DND-41 (cell line): ENCODE measurements around the gene GABBR1.

Source experiments
- ATAC-seq: fragments of 200-7000 bp; cut with Tn5 transposase; 3 replicates; pipeline ENCODE4 v1.9.1; 2021; ENCODE audit warnings: low read depth; ENCODE audit not compliant: insufficient read depth
- DNase-seq: peaks from one replicate; pipeline ENCODE4 v3.0.0-alpha.2; 2020
- H2AFZ ChIP-seq: 2 replicates; pipeline ENCODE4 v1.6.0; 2012; ENCODE audit warnings: low read depth, low read length
- H3K27ac ChIP-seq: 2 replicates; pipeline ENCODE4 v1.5.1; 2012; ENCODE audit warnings: low read length, inconsistent platforms
- H3K27me3 ChIP-seq: fragments of 200-600 bp; sonication (generic); 2 replicates; pipeline ENCODE4 v1.6.0; 2012; ENCODE audit warnings: low read length, mild to moderate bottlenecking, inconsistent platforms; ENCODE audit not compliant: insufficient read depth, poor library complexity
- H3K36me3 ChIP-seq: 2 replicates; pipeline ENCODE4 v1.5.1; 2012; ENCODE audit warnings: low read length, inconsistent platforms; ENCODE audit not compliant: insufficient read depth
- H3K4me1 ChIP-seq: 2 replicates; pipeline ENCODE4 v1.5.1; 2012; ENCODE audit warnings: mild to moderate bottlenecking, low read length; ENCODE audit not compliant: insufficient read depth
- H3K4me2 ChIP-seq: 2 replicates; pipeline ENCODE4 v1.6.0; 2012; ENCODE audit warnings: mild to moderate bottlenecking, moderate library complexity, low read length, inconsistent platforms; ENCODE audit not compliant: insufficient read depth
- H3K4me3 ChIP-seq, 2 experiments: fragments of 200-600 bp in 1 of 2; shearing (Covaris generic) in 1 of 2; 2 replicates each; pipeline ENCODE4 v1.5.1; 2012 to 2016; ENCODE audit warnings: inconsistent platforms in 2 of 2, low read length in 2 of 2, mild to moderate bottlenecking in 2 of 2, low read depth in 1 of 2, moderate library complexity in 1 of 2
- H3K79me2 ChIP-seq: 2 replicates; pipeline ENCODE4 v1.6.0; 2012; ENCODE audit warnings: low read length, inconsistent platforms; ENCODE audit not compliant: insufficient read depth
- H3K9ac ChIP-seq: 2 replicates; pipeline ENCODE4 v1.6.0; 2012; ENCODE audit warnings: low read depth, mild to moderate bottlenecking, inconsistent platforms, low read length, moderate library complexity
- H3K9me3 ChIP-seq: 2 replicates; pipeline ENCODE4 v1.5.1; 2012; ENCODE audit warnings: low read length, moderate library complexity, mild to moderate bottlenecking, inconsistent platforms; ENCODE audit not compliant: insufficient read depth, severe bottlenecking
- H4K20me1 ChIP-seq: 2 replicates; pipeline ENCODE4 v1.6.0; 2012; ENCODE audit warnings: low read length; ENCODE audit not compliant: insufficient read depth
- CTCF ChIP-seq: IDR thresholded peaks from 2 replicates; pipeline ENCODE4 v1.5.1; 2012; ENCODE audit warnings: borderline replicate concordance, low read length, moderate library complexity, mild to moderate bottlenecking; ENCODE audit not compliant: poor library complexity, severe bottlenecking; ENCODE audit errors: extremely low read depth
- EZH2 ChIP-seq: IDR thresholded peaks from 3 replicates; pipeline ENCODE4 v1.6.1; 2012; ENCODE audit warnings: borderline replicate concordance, low read depth, mild to moderate bottlenecking, moderate library complexity, low read length, inconsistent platforms; ENCODE audit not compliant: severe bottlenecking

Gene GABBR1

GRCh38 chr6:29680416-29680815 is 47.4 kb upstream of the GABBR1 start:
- Histone ChIP-seq H2AFZ (no peak overlapping the region), H3K27ac (no peak overlapping the region)

GRCh38 chr6:29679962-29680361 is 47.0 kb upstream of the GABBR1 start:
- Histone ChIP-seq H2AFZ (no peak overlapping the region), H3K4me2 (no peak overlapping the region), H3K27me3 (peaks cover 2% of the 10 kb centered on the region), H3K4me1 (no peaks in the 10 kb centered on the region), H3K36me3 (no peaks in the 10 kb centered on the region), H3K4me3 (no peak overlapping the region), H3K9ac (no peak overlapping the region), H3K79me2 (no peaks in the 10 kb centered on the region), H3K9me3 (no peaks in the 10 kb centered on the region), H4K20me1 (no peaks in the 10 kb centered on the region), H3K27ac (no peak overlapping the region)
- ATAC-seq, result no peak
- no peak for DNase-seq
- TF ChIP-seq CTCF, result no peak
- TF ChIP-seq EZH2, result no peak

More at GRCh38 chr6:29680416-29680815, 47.4 kb upstream of the GABBR1 start:
- Histone ChIP-seq H4K20me1 (no peaks in the 10 kb centered on the region), H3K79me2 (no peaks in the 10 kb centered on the region), H3K4me1 (no peaks in the 10 kb centered on the region), H3K36me3 (no peaks in the 10 kb centered on the region), H3K27me3 (peaks cover 2% of the 10 kb centered on the region), H3K4me2 (no peak overlapping the region), H3K9me3 (no peaks in the 10 kb centered on the region), H3K4me3 (no peak overlapping the region), H3K9ac (no peak overlapping the region)
- ATAC-seq, result no peak
- no peak for DNase-seq
- TF ChIP-seq EZH2 (no peak), CTCF (no peak)

GRCh38 chr6:29678114-29678513 is 45.1 kb upstream of the GABBR1 start:
- no peak overlapping the region for H2AFZ ChIP-seq
- no peaks in the 10 kb centered on the region for H3K36me3 ChIP-seq
- no peak overlapping the region for H3K4me2 ChIP-seq
- no peaks in the 10 kb centered on the region for H3K9me3 ChIP-seq
- H3K4me1 ChIP-seq, result no peaks in the 10 kb centered on the region
- ATAC-seq, result no peak
- no peak overlapping the region for H3K9ac ChIP-seq
- H4K20me1 ChIP-seq, result no peaks in the 10 kb centered on the region
- TF ChIP-seq CTCF, result no peak
- no peak for TF ChIP-seq EZH2
- no peaks in the 10 kb centered on the region for H3K27me3 ChIP-seq
- no peak for DNase-seq
- H3K79me2 ChIP-seq, result no peaks in the 10 kb centered on the region
- no peak overlapping the region for H3K27ac ChIP-seq
- H3K4me3 ChIP-seq, result no peak overlapping the region

- no peak for ATAC-seq
- no peak for TF ChIP-seq CTCF
- TF ChIP-seq EZH2, result no peak
- H3K9ac ChIP-seq, result no peak overlapping the region
- no peaks in the 10 kb centered on the region for H3K36me3 ChIP-seq
- no peaks in the 10 kb centered on the region for H3K79me2 ChIP-seq
- H3K4me3 ChIP-seq, result no peak overlapping the region
- DNase-seq, result no peak
- no peak overlapping the region for H2AFZ ChIP-seq
- H4K20me1 ChIP-seq, result no peaks in the 10 kb centered on the region
- no peak overlapping the region for H3K27ac ChIP-seq
- peaks cover 5% of the 10 kb centered on the region for H3K27me3 ChIP-seq
- no peaks in the 10 kb centered on the region for H3K4me1 ChIP-seq
- H3K9me3 ChIP-seq, result no peaks in the 10 kb centered on the region
- no peak overlapping the region for H3K4me2 ChIP-seq
These were observed 44.1 kb upstream of the GABBR1 start for GRCh38 chr6:29676981-29677601.
